Activated naive CD4-positive, alpha-beta T cell treated with anti-CD3 and anti-CD28 coated beads for 36 hours (primary cell): Measurements from ENCODE around the gene TMEM126A. TPM values are rescaled to one million over a fixed set of nuclear protein-coding genes. Genes with fewer than 3 reads are reported as not detected.

ENCODE experiments used
- CTCF ChIA-PET: fragments of 350-600 bp; sonication (Branson Sonifier 250); formaldehyde crosslinking; loops from one replicate; lab custom pipeline; 2021; ENCODE audit warnings: antibody characterized with exemption; lab: Charles Lee
- DNase-seq: peaks from one replicate; pipeline ENCODE4 v3.0.0-alpha.2; 2020
- H3K27ac Mint-ChIP-seq: one replicate; pipeline ENCODE4 v1.8.0; 2021; ENCODE audit warnings: mild to moderate bottlenecking, mixed read lengths
- H3K27me3 Mint-ChIP-seq: one replicate; pipeline ENCODE4 v1.8.0; 2021; ENCODE audit warnings: low read depth, mixed read lengths
- H3K36me3 Mint-ChIP-seq: one replicate; pipeline ENCODE4 v1.8.0; 2021; ENCODE audit warnings: low read depth, mixed read lengths
- H3K4me1 Mint-ChIP-seq: one replicate; pipeline ENCODE4 v1.8.0; 2021; ENCODE audit warnings: low read depth, mixed read lengths
- H3K4me3 Mint-ChIP-seq: one replicate; pipeline ENCODE4 v1.8.0; 2021; ENCODE audit warnings: mild to moderate bottlenecking, moderate library complexity, mixed read lengths
- H3K9me3 Mint-ChIP-seq: one replicate; pipeline ENCODE4 v1.8.0; 2021; ENCODE audit warnings: mixed read lengths
- intact Hi-C: fragments of 100-400 bp; cut with micrococcal nuclease; formaldehyde crosslinking; loops from one replicate; pipeline ENCODE4 v1.15.1; 2023
- total RNA-seq, 2 experiments: library from RNA; stranded (reverse); gene quantifications; one replicate each; pipeline ENCODE4 v1.2.3, GENCODE V29; 2021

Gene TMEM126A
- total RNA-seq, 2 experiments from 2014 or later: 47.5 to 56.2 TPM

- Mint-ChIP-seq H3K27ac (no peak overlapping the region), H3K27me3 (no peaks in the 10 kb centered on the region)
- CTCF ChIA-PET: no interaction called here
Observed at GRCh38 chr11:85705800-85706199, 58.0 kb downstream of the TMEM126A start.

More at GRCh38 chr11:85705800-85706199, 58.0 kb downstream of the TMEM126A start:
- intact Hi-C loops: no loop called here
- Mint-ChIP-seq H3K36me3 (peaks cover 2% of the 10 kb centered on the region), H3K4me3 (no peak overlapping the region), H3K4me1 (peaks cover under 1% of the 10 kb centered on the region), H3K9me3 (no peaks in the 10 kb centered on the region)
- no peak for DNase-seq

Other genes with a start within 250 kb of the TMEM126A start
- 1 to 10 TPM; 3.3 to 4.6 TPM for gene DLG2, start 20.6 kb upstream of the TMEM126A start, total RNA-seq
- gene TMEM126B, start 19.4 kb upstream of the TMEM126A start, total RNA-seq: 10 to 100 TPM; 72.6 to 79.0 TPM
- 10 to 100 TPM; 53.3 to 53.9 TPM for gene CREBZF, start 17.2 kb downstream of the TMEM126A start, total RNA-seq
- not detected for gene CCDC89, start 38.2 kb downstream of the TMEM126A start, total RNA-seq
- 10 to 100 TPM; 13.8 to 13.9 TPM for gene SYTL2, start 163.2 kb downstream of the TMEM126A start, total RNA-seq
- gene CCDC83, start 207.4 kb downstream of the TMEM126A start, total RNA-seq: not detected